OCI-LY1 (cell line): Measurements from ENCODE around the gene CDKAL1.
"Not testable (repeated sequence)": the region's sequence is repeated elsewhere in the genome, so short reads cannot be mapped to it uniquely, and the experiment has no call there.

Source experiments
- H2AFZ ChIP-seq: fragments of 200-600 bp; sonication (generic), shearing (Covaris generic); 2 replicates; pipeline ENCODE4 v1.6.0; 2014; ENCODE audit warnings: antibody characterized with exemption, mild to moderate bottlenecking, low read length
- H3F3A ChIP-seq: fragments of 200-600 bp; sonication (generic), shearing (Covaris generic); 2 replicates; pipeline ENCODE4 v1.6.0; 2014; ENCODE audit warnings: mild to moderate bottlenecking, antibody characterized with exemption, low read length, moderate library complexity; ENCODE audit not compliant: insufficient read depth
- H3K27ac ChIP-seq: fragments of 200-600 bp; sonication (generic); 2 replicates; pipeline ENCODE4 v1.5.1; 2014; ENCODE audit warnings: low read length, mixed run types, mild to moderate bottlenecking, low read depth; ENCODE audit not compliant: poor library complexity, severe bottlenecking
- H3K27me3 ChIP-seq: fragments of 200-600 bp; sonication (generic); 2 replicates; pipeline ENCODE4 v1.6.0; 2014; ENCODE audit warnings: antibody characterized with exemption, mild to moderate bottlenecking, low read length, moderate library complexity; ENCODE audit not compliant: insufficient read depth
- H3K36me3 ChIP-seq: fragments of 200-600 bp; sonication (generic); 2 replicates; pipeline ENCODE4 v1.6.1; 2014; ENCODE audit warnings: mild to moderate bottlenecking, antibody characterized with exemption, low read length, moderate library complexity, mixed read lengths; ENCODE audit not compliant: insufficient read depth
- H3K4me1 ChIP-seq: fragments of 200-600 bp; sonication (generic); 2 replicates; pipeline ENCODE4 v1.5.1; 2014; ENCODE audit warnings: mild to moderate bottlenecking, low read length, moderate library complexity; ENCODE audit not compliant: insufficient read depth, severe bottlenecking
- H3K4me2 ChIP-seq: fragments of 200-600 bp; sonication (generic), shearing (Covaris generic); 2 replicates; pipeline ENCODE4 v1.6.1; 2014; ENCODE audit warnings: low read length
- H3K4me3 ChIP-seq: fragments of 200-600 bp; sonication (generic); 2 replicates; pipeline ENCODE4 v1.5.1; 2014; ENCODE audit warnings: low read length, low read depth, mild to moderate bottlenecking, mixed read lengths; ENCODE audit not compliant: poor library complexity, severe bottlenecking
- H3K79me2 ChIP-seq: fragments of 200-600 bp; shearing (Covaris generic); 2 replicates; pipeline ENCODE4 v1.6.1; 2016; ENCODE audit warnings: mixed run types, low read length, mixed read lengths; ENCODE audit not compliant: insufficient read depth
- H3K9ac ChIP-seq: fragments of 200-600 bp; sonication (generic), shearing (Covaris generic); 2 replicates; pipeline ENCODE4 v1.6.1; 2014; ENCODE audit warnings: mild to moderate bottlenecking, low read length, mixed read lengths
- H3K9me2 ChIP-seq: fragments of 200-600 bp; sonication (generic), shearing (Covaris generic); 2 replicates; pipeline ENCODE4 v1.6.1; 2014; ENCODE audit warnings: low read depth, mild to moderate bottlenecking, low read length, mixed read lengths
- H3K9me3 ChIP-seq: fragments of 200-600 bp; shearing (Covaris generic); 2 replicates; pipeline ENCODE4 v1.6.1; 2014; ENCODE audit warnings: low read length, mixed read lengths
- H4K20me1 ChIP-seq: fragments of 200-600 bp; sonication (generic), shearing (Covaris generic); 2 replicates; pipeline ENCODE4 v1.6.0; 2016; ENCODE audit warnings: mild to moderate bottlenecking, low read length; ENCODE audit not compliant: insufficient read depth
- CTCF ChIP-seq: fragments of 200-600 bp; sonication (generic), shearing (Covaris generic); IDR thresholded peaks from 2 replicates; pipeline ENCODE4 v1.5.1; 2017; ENCODE audit warnings: mild to moderate bottlenecking, antibody characterized with exemption, low read length, moderate library complexity, mixed read lengths
- EZH2 ChIP-seq: fragments of 200-600 bp; sonication (generic), shearing (Covaris generic); IDR thresholded peaks from 2 replicates; pipeline ENCODE4 v1.8.0; 2017; ENCODE audit warnings: borderline replicate concordance, mixed run types, mild to moderate bottlenecking, antibody characterized with exemption, low read length, moderate library complexity, mixed read lengths

The CDKAL1 gene

GRCh38 chr6:20719980-20720379 lies 185.7 kb downstream of the CDKAL1 start:
- TF ChIP-seq CTCF: no peak
- TF ChIP-seq EZH2: no peak

GRCh38 chr6:20721121-20721520 lies 186.9 kb downstream of the CDKAL1 start:
- not testable (repeated sequence) for H3K79me2 ChIP-seq, H3K27me3 ChIP-seq, H3K9me2 ChIP-seq, H3K4me2 ChIP-seq, H4K20me1 ChIP-seq, H3K4me3 ChIP-seq, H3K9ac ChIP-seq, H3K36me3 ChIP-seq, H2AFZ ChIP-seq, H3F3A ChIP-seq, H3K9me3 ChIP-seq, H3K4me1 ChIP-seq, H3K27ac ChIP-seq

More at GRCh38 chr6:20719980-20720379, 185.7 kb downstream of the CDKAL1 start:
- Histone ChIP-seq H3K36me3 (no peaks in the 10 kb centered on the region), H3K27me3 (no peaks in the 10 kb centered on the region), H3K27ac (no peak overlapping the region), H3F3A (no peaks in the 10 kb centered on the region), H3K79me2 (no peaks in the 10 kb centered on the region), H3K9me2 (no peaks in the 10 kb centered on the region), H4K20me1 (no peaks in the 10 kb centered on the region), H3K4me2 (no peak overlapping the region), H3K4me3 (no peak overlapping the region), H3K9ac (no peak overlapping the region), H2AFZ (no peak overlapping the region), H3K9me3 (0 out of 2 replicates have a peak, but pooled peaks cover 3% of the 10 kb centered on the region), H3K4me1 (peaks cover 2% of the 10 kb centered on the region)

GRCh38 chr6:20722455-20722854 lies 188.2 kb downstream of the CDKAL1 start:
- Histone ChIP-seq H3K4me3 (no peak overlapping the region), H2AFZ (no peak overlapping the region), H3K36me3 (no peaks in the 10 kb centered on the region), H3K9me3 (0 out of 2 replicates have a peak, but pooled peaks cover 3% of the 10 kb centered on the region), H3K27me3 (no peaks in the 10 kb centered on the region), H3K79me2 (no peaks in the 10 kb centered on the region), H4K20me1 (no peaks in the 10 kb centered on the region), H3K4me1 (peaks cover 8% of the 10 kb centered on the region), H3F3A (no peaks in the 10 kb centered on the region), H3K4me2 (no peak overlapping the region), H3K9me2 (no peaks in the 10 kb centered on the region), H3K9ac (no peak overlapping the region), H3K27ac (no peak overlapping the region)
- TF ChIP-seq EZH2 (no peak), CTCF (no peak)

- Histone ChIP-seq H3K79me2 (no peaks in the 10 kb centered on the region), H4K20me1 (no peaks in the 10 kb centered on the region), H3K9me3 (0 out of 2 replicates have a peak, but pooled peaks cover 3% of the 10 kb centered on the region), H2AFZ (no peak overlapping the region), H3K9me2 (no peaks in the 10 kb centered on the region), H3F3A (no peaks in the 10 kb centered on the region), H3K36me3 (no peaks in the 10 kb centered on the region), H3K27me3 (no peaks in the 10 kb centered on the region), H3K4me1 (peaks cover 8% of the 10 kb centered on the region), H3K27ac (no peak overlapping the region), H3K4me3 (no peak overlapping the region), H3K9ac (no peak overlapping the region), H3K4me2 (no peak overlapping the region)
- no peak for TF ChIP-seq CTCF
- TF ChIP-seq EZH2: no peak
Measured at GRCh38 chr6:20723236-20723635, 189.0 kb downstream of the CDKAL1 start.
